Epithelial cell of proximal tubule (primary cell): Measurements from ENCODE around the gene GOLT1A. TPM values are rescaled to one million over a fixed set of nuclear protein-coding genes. Genes with fewer than 3 reads are reported as not detected.
"Not testable (repeated sequence)": the region's sequence is repeated elsewhere in the genome, so short reads cannot be mapped to it uniquely, and the experiment has no call there.

Experiments
- DNase-seq: peaks from one replicate; pipeline ENCODE4 v3.0.0-alpha.2; 2011; ENCODE audit warnings: low read depth
- H3K4me3 ChIP-seq: 2 replicates; pipeline ENCODE4 v1.5.1; 2011; ENCODE audit warnings: low read depth, mild to moderate bottlenecking, low read length
- CTCF ChIP-seq: conservative IDR thresholded peaks from 2 replicates; pipeline ENCODE4 v1.5.1; 2012; ENCODE audit warnings: low read depth, mild to moderate bottlenecking, low read length
- total RNA-seq: library from RNA; depleted of rRNA; stranded (reverse); fragments of >200 nt; gene quantifications from 2 replicates; pipeline ENCODE4 v1.2.3, GENCODE V29; 2015

GOLT1A gene
- total RNA-seq, 1 donor from 2014 or later: 1.7 TPM

- DNase-seq: no peak
- no peak overlapping the region for H3K4me3 ChIP-seq
- TF ChIP-seq CTCF: no peak
These were observed 33.1 kb upstream of the GOLT1A start for GRCh38 chr1:204246876-204247275.

DNA sequence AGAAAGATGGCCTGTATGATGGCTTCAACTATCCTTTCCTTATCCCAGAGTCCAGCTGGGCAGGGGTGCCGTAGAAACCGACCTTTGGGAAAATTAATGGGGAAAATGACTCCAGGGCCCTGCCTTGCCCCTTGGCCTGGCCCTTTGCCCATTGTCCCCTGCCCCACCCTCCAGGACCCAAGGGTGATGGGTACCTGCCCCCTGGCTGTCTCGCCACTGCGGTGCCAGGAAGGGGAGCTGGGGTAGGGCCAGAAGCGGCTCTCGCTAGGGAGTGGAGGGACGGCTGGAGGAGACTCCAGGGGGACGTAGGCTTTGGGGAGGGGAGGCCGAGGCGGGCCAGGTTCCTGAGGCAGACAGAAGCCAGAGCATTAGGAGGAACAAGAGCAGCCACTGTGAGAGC lies 29.1 kb upstream of the GOLT1A start:
- H3K4me3 ChIP-seq: no peak overlapping the region
- no peak for TF ChIP-seq CTCF
- DNase-seq: no peak

- no peak overlapping the region for H3K4me3 ChIP-seq
- DNase-seq: no peak
- TF ChIP-seq CTCF: no peak
These were observed 28.1 kb upstream of the GOLT1A start for GRCh38 chr1:204241914-204242313.

GRCh38 chr1:204241050-204241449 lies 27.3 kb upstream of the GOLT1A start:
- H3K4me3 ChIP-seq: no peak overlapping the region
- TF ChIP-seq CTCF: no peak
- DNase-seq: no peak

DNA sequence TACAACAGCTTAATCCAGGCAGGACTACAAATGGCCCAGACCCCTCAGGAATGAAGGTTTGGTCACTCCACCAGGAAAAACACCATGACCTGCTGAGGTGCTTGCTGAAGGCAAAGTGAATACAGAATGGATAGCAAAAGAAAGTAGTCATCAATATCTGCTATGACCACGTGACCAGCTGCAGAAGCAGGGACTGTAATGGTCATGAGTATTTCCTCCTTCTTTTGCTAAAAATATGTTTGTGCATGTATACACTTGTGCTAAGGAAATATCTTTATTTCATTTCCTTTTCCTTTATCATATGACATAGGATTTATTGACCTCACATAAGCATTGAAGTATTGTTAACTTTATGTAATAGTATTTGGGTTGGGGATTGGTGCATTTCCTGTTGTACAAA lies 26.4 kb upstream of the GOLT1A start:
- DNase-seq: no peak
- no peak overlapping the region for H3K4me3 ChIP-seq
- no peak for TF ChIP-seq CTCF

GRCh38 chr1:204239401-204239800 lies 25.6 kb upstream of the GOLT1A start:
- not testable (repeated sequence) for DNase-seq, H3K4me3 ChIP-seq

GRCh38 chr1:204238520-204238919 lies 24.7 kb upstream of the GOLT1A start:
- DNase-seq, H3K4me3 ChIP-seq: not testable (repeated sequence)

DNA sequence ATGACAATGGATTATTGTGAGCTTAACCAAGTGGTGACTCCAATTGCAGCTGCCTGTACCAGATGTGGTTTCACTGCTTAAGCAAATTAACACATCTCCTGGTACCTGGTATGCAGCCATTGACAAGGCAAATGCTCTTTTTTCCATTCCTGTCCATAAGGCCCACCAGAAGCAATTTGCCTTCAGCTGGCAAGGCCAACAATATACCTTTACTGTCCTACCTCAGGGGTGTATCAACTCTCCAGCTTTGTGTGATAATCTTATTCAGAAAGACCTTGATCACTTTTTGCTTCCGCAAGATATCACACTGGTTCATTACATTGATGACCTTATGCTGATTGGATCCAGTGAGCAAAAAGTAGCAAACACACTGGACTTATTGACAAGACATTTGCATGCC lies 23.7 kb upstream of the GOLT1A start:
- H3K4me3 ChIP-seq, DNase-seq: not testable (repeated sequence)

GRCh38 chr1:204232526-204232925 lies 18.7 kb upstream of the GOLT1A start:
- no peak for TF ChIP-seq CTCF
- DNase-seq: no peak
- no peak overlapping the region for H3K4me3 ChIP-seq
